GM12878 (cell line): ENCODE results near the gene GABBR1. TPM values are rescaled to one million over a fixed set of nuclear protein-coding genes. Genes with fewer than 3 reads are reported as not detected.

Experiments
- ATAC-seq: fragments of 200-7000 bp; cut with Tn5 transposase; 3 replicates; pipeline ENCODE4 v1.9.1; 2020; ENCODE audit warnings: mild to moderate bottlenecking, moderate library complexity
- BruUV-seq: library from RNA; stranded (reverse); fragments of 400-500 nt; replicated peaks from 2 replicates; lab custom pipeline; 2021; lab: Mats Ljungman, UMichigan
- CTCF ChIA-PET: fragments of 300-600 bp; sonication (Branson Sonifier 250); formaldehyde crosslinking; extraction: SDS; loops from one replicate; lab custom pipeline; 2021; ENCODE audit warnings: inconsistent platforms; lab: Yijun Ruan, JAX
- POLR2A ChIA-PET: fragments of 350-600 bp; formaldehyde crosslinking; extraction: SDS; loops from one replicate; lab custom pipeline; 2021; ENCODE audit warnings: inconsistent platforms; lab: Charles Lee
- RAD21 ChIA-PET: fragments of 300-600 bp; sonication (Branson Sonifier 250); formaldehyde crosslinking; loops from one replicate; lab custom pipeline; 2023; ENCODE audit warnings: antibody characterized with exemption; ENCODE audit not compliant: unreplicated experiment; lab: Charles Lee
- SMC1A ChIA-PET: fragments of 300-600 bp; sonication (Branson Sonifier 250); formaldehyde crosslinking; loops from one replicate; lab custom pipeline; 2023; ENCODE audit not compliant: unreplicated experiment, uncharacterized antibody; lab: Charles Lee
- DNase-seq: peaks from one replicate; pipeline ENCODE4 v3.0.0-alpha.2; 2011; ENCODE audit warnings: low read depth, low spot score
- FAIRE-seq: peaks from 3 replicates; lab custom pipeline; 2011; peaks lifted over from hg19 to GRCh38; lab: Jason Lieb, UNC
- H2AFZ ChIP-seq: 2 replicates; pipeline ENCODE4 v1.6.0; 2011; ENCODE audit warnings: low read depth, low read length, control low read depth; ENCODE audit not compliant: control insufficient read depth
- H3K27ac ChIP-seq: 2 replicates; pipeline ENCODE4 v1.5.1; 2011; ENCODE audit warnings: control low read depth; ENCODE audit not compliant: control insufficient read depth, insufficient read depth
- H3K27me3 ChIP-seq, 2 experiments: replicated peaks in 1 of 2; 2 replicates each; pipeline versions ENCODE4 v1.6.0 to v1.6.1; 2011; ENCODE audit warnings: low read length in 1 of 2; ENCODE audit not compliant: control insufficient read depth in 2 of 2, insufficient read depth in 2 of 2
- H3K36me3 ChIP-seq, 2 experiments: 2 replicates each; pipeline ENCODE4 v1.5.1; 2011; ENCODE audit warnings: low read length in 1 of 2; ENCODE audit not compliant: control insufficient read depth in 2 of 2, insufficient read depth in 2 of 2
- H3K4me1 ChIP-seq: 2 replicates; pipeline ENCODE4 v1.6.1; 2011; ENCODE audit warnings: mild to moderate bottlenecking, low read length, moderate library complexity, mixed read lengths; ENCODE audit not compliant: control insufficient read depth, insufficient read depth
- H3K4me2 ChIP-seq: 2 replicates; pipeline ENCODE4 v1.6.0; 2011; ENCODE audit warnings: control low read depth; ENCODE audit not compliant: control insufficient read depth, insufficient read depth
- H3K4me3 ChIP-seq: fragments of 200-600 bp; sonication (generic); 2 replicates; pipeline ENCODE4 v1.5.1; 2016
- H3K79me2 ChIP-seq: 2 replicates; pipeline ENCODE4 v1.6.0; 2011; ENCODE audit warnings: low read length; ENCODE audit not compliant: control insufficient read depth, insufficient read depth
- H3K9ac ChIP-seq: 2 replicates; pipeline ENCODE4 v1.8.0; 2011; ENCODE audit warnings: low read length, control low read depth, mixed read lengths; ENCODE audit not compliant: control insufficient read depth, insufficient read depth
- H3K9me3 ChIP-seq: replicated peaks from 3 replicates; pipeline ENCODE4 v1.5.1; 2011; ENCODE audit warnings: mild to moderate bottlenecking, low read length; ENCODE audit not compliant: control insufficient read depth, insufficient read depth
- H4K20me1 ChIP-seq: 2 replicates; pipeline ENCODE4 v1.6.0; 2011; ENCODE audit not compliant: control insufficient read depth, insufficient read depth
- CEBPB ChIP-seq, 2 experiments: fragments of 150-350 bp in 1 of 2; IDR thresholded peaks; 2 replicates each; pipeline ENCODE4 v1.6.1; 2012 to 2014; ENCODE audit warnings: low read depth in 2 of 2, low read length in 2 of 2, borderline replicate concordance in 1 of 2, inconsistent platforms in 1 of 2
- FOS ChIP-seq: IDR thresholded peaks from 3 replicates; pipeline ENCODE4 v1.6.1; 2011; ENCODE audit warnings: borderline replicate concordance; ENCODE audit not compliant: insufficient read length; ENCODE audit errors: extremely low read depth
- HDAC2 ChIP-seq: fragments of 200-600 bp; sonication (generic); IDR thresholded peaks from 2 replicates; pipeline ENCODE4 v1.6.1; 2017
- MXI1 ChIP-seq: fragments of 150-350 bp; IDR thresholded peaks from 2 replicates; pipeline ENCODE4 v1.6.1; 2011; ENCODE audit warnings: low read depth, mild to moderate bottlenecking, inconsistent platforms, low read length, improper control_type of control experiment
- NFYB ChIP-seq: IDR thresholded peaks from 2 replicates; pipeline ENCODE4 v1.6.1; 2011; ENCODE audit warnings: low read depth, mild to moderate bottlenecking, low read length, improper control_type of control experiment, moderate library complexity; ENCODE audit not compliant: insufficient read depth
- RUNX3 ChIP-seq: IDR thresholded peaks from 2 replicates; pipeline ENCODE4 v1.6.1; 2012; ENCODE audit warnings: low read length, inconsistent platforms
- WGBS: methylation state at CpG from one replicate; pipeline ENCODE4 v1.1.6; 2016; ENCODE audit warnings: low lambda C conversion rate; ENCODE audit not compliant: insufficient replicate concordance, insufficient coverage; ENCODE audit errors: missing lambda C conversion rate; 5-methylcytosine and 5-hydroxymethylcytosine counted together
- in situ Hi-C: fragments of 300-500 bp; cut with MboI; formaldehyde crosslinking; loops from 9 replicates; pipeline ENCODE4 v1.14.3; 2018; ENCODE audit warnings: mixed read lengths
- intact Hi-C: fragments of 100-400 bp; cut with micrococcal nuclease; formaldehyde crosslinking; loops from one replicate; pipeline ENCODE4 v1.14.2; 2022; ENCODE audit not compliant: unreplicated experiment
- polyA plus RNA-seq, 11 experiments: library from polyadenylated mRNA; depleted of rRNA in 4 of 11; unstranded in 6 of 11; stranded (reverse) in 5 of 11; fragments of >200 nt; fragmentation: Nextera tagmentation in 4 of 11; fragmentation: Illumina TruSeq in 1 of 11; extraction: Ambion mirVana in 4 of 11; extraction: Trizol in 1 of 11; gene quantifications; 1 replicate in 1 of 11; 2 replicates in 10 of 11; pipeline versions ENCODE4 v1.2.1 to v1.2.3, GENCODE V29; 2011 to 2016; ENCODE audit warnings: inconsistent platforms in 2 of 11, missing spikeins in 2 of 11, low read depth in 1 of 11
- total RNA-seq, 4 experiments: library from RNA; depleted of rRNA in 3 of 4; stranded (reverse); fragments of >200 nt in 3 of 4; fragmentation: Illumina TruSeq in 1 of 4; extraction: Trizol in 1 of 4; gene quantifications; 2 replicates each; pipeline versions ENCODE4 v1.2.1 to v1.2.3, GENCODE V29; 2013 to 2021
- TF ChIP-seq, protein P1 (sequence below): IDR thresholded peaks from 2 replicates; pipeline ENCODE4 v1.6.1; 2011; ENCODE audit warnings: mild to moderate bottlenecking, low read depth, low read length, moderate library complexity; ENCODE audit not compliant: insufficient replicate concordance

The GABBR1 gene
- total and polyA plus RNA-seq, 10 of the 15 experiments (the other 5 are each of a cell fraction or from before 2014, with no cell fraction given): 0.11 to 5.2 (median 1.0) TPM

DNA sequence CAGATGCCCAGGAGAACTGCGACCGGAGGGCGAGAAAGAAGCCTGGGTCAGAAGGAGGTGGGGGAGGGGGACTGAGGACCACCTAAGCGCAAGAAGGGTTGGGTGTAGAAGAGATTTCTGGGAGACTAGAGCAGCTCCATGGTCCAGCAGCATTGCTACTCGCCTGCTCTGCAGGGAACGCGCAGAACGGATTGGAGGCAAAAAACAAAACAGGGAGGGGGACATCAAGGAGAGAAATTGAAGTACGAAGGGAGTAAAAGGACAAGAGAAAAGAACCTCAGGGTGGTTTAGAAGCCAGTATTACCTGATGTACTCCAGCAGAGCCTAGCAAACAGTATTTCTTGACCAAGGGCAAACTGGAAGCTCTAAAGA lies 537 bp upstream of the GABBR1 start:
- no peak for DNase-seq
- H3K27ac ChIP-seq: no peak overlapping the region
- POLR2A ChIA-PET: interaction anchor here (0.6 to 1.2 kb wide), 2 partner anchors 17 to 222 kb away, joined by 4 read pairs; no protein-coding TSS in a partner anchor
- no peaks in the 10 kb centered on the region for H3K27me3 ChIP-seq
- FAIRE-seq: no peak
- ATAC-seq: no peak
- no peaks in the 10 kb centered on the region for H4K20me1 ChIP-seq
- no peak overlapping the region for H3K9ac ChIP-seq
- peak overlapping the region; percentile 85 for H2AFZ ChIP-seq
- BruUV-seq: no TSS peak
- TF ChIP-seq CEBPB (IDR thresholded peaks at IDR 0.05; ENCODE audit: borderline replicate concordance in 1 of 2, low read depth in 2 of 2, low read length in 2 of 2) (no peak), MXI1 (no peak), RUNX3 (no peak), NFYB (no peak), FOS (no peak), HDAC2 (no peak)
- TF ChIP-seq, protein P1, sequence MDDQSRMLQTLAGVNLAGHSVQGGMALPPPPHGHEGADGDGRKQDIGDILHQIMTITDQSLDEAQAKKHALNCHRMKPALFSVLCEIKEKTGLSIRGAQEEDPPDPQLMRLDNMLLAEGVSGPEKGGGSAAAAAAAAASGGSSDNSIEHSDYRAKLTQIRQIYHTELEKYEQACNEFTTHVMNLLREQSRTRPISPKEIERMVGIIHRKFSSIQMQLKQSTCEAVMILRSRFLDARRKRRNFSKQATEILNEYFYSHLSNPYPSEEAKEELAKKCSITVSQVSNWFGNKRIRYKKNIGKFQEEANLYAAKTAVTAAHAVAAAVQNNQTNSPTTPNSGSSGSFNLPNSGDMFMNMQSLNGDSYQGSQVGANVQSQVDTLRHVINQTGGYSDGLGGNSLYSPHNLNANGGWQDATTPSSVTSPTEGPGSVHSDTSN: no peak
- SMC1A ChIA-PET: interaction anchor here (1.3 to 1.4 kb wide), 2 partner anchors 14 to 20 kb away, joined by 4 to 6 read pairs; no protein-coding TSS in a partner anchor
- peak overlapping the region; percentile 79 for H3K4me2 ChIP-seq
- RAD21 ChIA-PET: interaction anchor here (0.6 to 1.5 kb wide), 2 partner anchors 45 to 1053 kb away, joined by 3 to 5 read pairs; no protein-coding TSS in a partner anchor
- no peaks in the 10 kb centered on the region for H3K79me2 ChIP-seq
- no peaks in the 10 kb centered on the region for H3K36me3 ChIP-seq
- H3K4me1 ChIP-seq: peaks cover 16% of the 10 kb centered on the region
- in situ Hi-C loops (no loop called here), intact Hi-C loops (no loop called here)
- H3K4me3 ChIP-seq: peak overlapping the region; percentile 91
- CTCF ChIA-PET: interaction anchor here (1.9 to 2.5 kb wide), 4 partner anchors 14 to 22 kb away, joined by 5 to 20 read pairs (median 10); partner anchors contain the start of gene MOG
- H3K9me3 ChIP-seq: no peaks in the 10 kb centered on the region
- 19% methylated on average over 9 of the region's 9 CpGs for WGBS
